Keratinocyte (primary cell): ENCODE measurements around the gene AUH. TPM values are rescaled to one million over a fixed set of nuclear protein-coding genes. Genes with fewer than 3 reads are reported as not detected.

Experiments
- DNase-seq: peaks from one replicate; pipeline ENCODE4 v3.0.0-alpha.2; 2011; ENCODE audit warnings: low read depth, missing footprints, low spot score
- FAIRE-seq: peaks from 2 replicates; lab custom pipeline; 2011; peaks lifted over from hg19 to GRCh38; lab: Jason Lieb, UNC
- H2AFZ ChIP-seq: 2 replicates; pipeline ENCODE4 v1.6.0; 2012; ENCODE audit warnings: low read length, control low read depth, inconsistent platforms; ENCODE audit not compliant: control insufficient read depth
- H3K27ac ChIP-seq: 2 replicates; pipeline ENCODE4 v1.5.1; 2011; ENCODE audit warnings: low read length; ENCODE audit not compliant: control insufficient read depth, insufficient read depth
- H3K27me3 ChIP-seq: 3 replicates; pipeline ENCODE4 v1.6.0; 2011; ENCODE audit warnings: low read length; ENCODE audit not compliant: control insufficient read depth, insufficient read depth; ENCODE audit errors: extremely low read depth
- H3K36me3 ChIP-seq, 2 experiments: 2 replicates in 1 of 2; 3 replicates in 1 of 2; pipeline ENCODE4 v1.5.1; 2011; ENCODE audit warnings: low read length in 2 of 2, mild to moderate bottlenecking in 1 of 2; ENCODE audit not compliant: control insufficient read depth in 2 of 2, insufficient read depth in 2 of 2; ENCODE audit errors: extremely low read depth in 1 of 2
- H3K4me1 ChIP-seq: 3 replicates; pipeline ENCODE4 v1.5.1; 2011; ENCODE audit warnings: low read length; ENCODE audit not compliant: control insufficient read depth, insufficient read depth; ENCODE audit errors: extremely low read depth
- H3K4me2 ChIP-seq: 3 replicates; pipeline ENCODE4 v1.6.0; 2011; ENCODE audit warnings: low read depth, low read length; ENCODE audit not compliant: control insufficient read depth, insufficient read depth; ENCODE audit errors: extremely low read depth
- H3K4me3 ChIP-seq, 3 experiments: fragments of 200-600 bp in 1 of 3; sonication (generic) in 1 of 3; 2 replicates in 2 of 3; 3 replicates in 1 of 3; pipeline ENCODE4 v1.5.1; 2011 to 2016; ENCODE audit warnings: low read length in 3 of 3, mild to moderate bottlenecking in 3 of 3, control low read depth in 2 of 3, inconsistent platforms in 1 of 3, low read depth in 1 of 3, mixed read lengths in 1 of 3, mixed run types in 1 of 3, moderate library complexity in 1 of 3; ENCODE audit not compliant: control insufficient read depth in 2 of 3, insufficient read depth in 2 of 3; ENCODE audit errors: extremely low read depth in 1 of 3
- H3K79me2 ChIP-seq: 2 replicates; pipeline ENCODE4 v1.6.0; 2012; ENCODE audit warnings: low read length; ENCODE audit not compliant: control insufficient read depth, insufficient read depth
- H3K9ac ChIP-seq: 3 replicates; pipeline ENCODE4 v1.6.0; 2011; ENCODE audit warnings: low read length; ENCODE audit not compliant: control insufficient read depth, insufficient read depth; ENCODE audit errors: extremely low read depth
- H3K9me1 ChIP-seq: 3 replicates; pipeline ENCODE4 v1.6.0; 2011; ENCODE audit warnings: low read length; ENCODE audit not compliant: control insufficient read depth, insufficient read depth; ENCODE audit errors: extremely low read depth
- H3K9me3 ChIP-seq: 2 replicates; pipeline ENCODE4 v1.5.1; 2012; ENCODE audit warnings: low read depth, low read length; ENCODE audit not compliant: control insufficient read depth
- H4K20me1 ChIP-seq: 3 replicates; pipeline ENCODE4 v1.6.0; 2011; ENCODE audit warnings: low read length; ENCODE audit not compliant: control insufficient read depth, insufficient read depth; ENCODE audit errors: extremely low read depth
- EZH2 ChIP-seq: IDR thresholded peaks from one replicate; pipeline ENCODE4 v1.6.1; 2012; ENCODE audit warnings: inconsistent platforms, mild to moderate bottlenecking, low read length, moderate library complexity
- dilution Hi-C: fragments of 300-500 bp; cut with MboI; formaldehyde crosslinking; loops from one replicate; pipeline ENCODE4 v1.7.0; 2020; ENCODE audit warnings: low sequenced_read_pairs; ENCODE audit not compliant: extremely low pct_ligation_motif_present
- polyA plus RNA-seq, 5 experiments: library from polyadenylated mRNA; depleted of rRNA in 3 of 5; stranded (reverse) in 3 of 5; stranded (forward) in 1 of 5; unstranded in 1 of 5; fragments of >200 nt; gene quantifications; 1 replicate in 1 of 5; 2 replicates in 3 of 5; 3 replicates in 1 of 5; pipeline versions ENCODE4 v1.2.1 to v1.2.3, GENCODE V29; 2011 to 2012; ENCODE audit warnings: missing spikeins in 2 of 5, low read depth in 1 of 5, low replicate concordance in 1 of 5
- TF ChIP-seq, protein P1 (sequence below), 3 experiments: IDR thresholded peaks in 1 of 3; conservative IDR thresholded peaks in 1 of 3; optimal IDR thresholded peaks in 1 of 3; 2 replicates in 2 of 3; 3 replicates in 1 of 3; pipeline versions ENCODE3 to v1.5.1; 2011; ENCODE audit warnings: low read length in 3 of 3, mild to moderate bottlenecking in 3 of 3, moderate library complexity in 2 of 3, control low read depth in 1 of 3, inconsistent platforms in 1 of 3; ENCODE audit not compliant: insufficient read depth in 2 of 3; ENCODE audit errors: extremely low read depth in 1 of 3

Gene AUH
- polyA plus RNA-seq, 1 donor (not counting 4 experiments of a cell fraction or from before 2014, with no cell fraction given): 5.5 TPM

DNA sequence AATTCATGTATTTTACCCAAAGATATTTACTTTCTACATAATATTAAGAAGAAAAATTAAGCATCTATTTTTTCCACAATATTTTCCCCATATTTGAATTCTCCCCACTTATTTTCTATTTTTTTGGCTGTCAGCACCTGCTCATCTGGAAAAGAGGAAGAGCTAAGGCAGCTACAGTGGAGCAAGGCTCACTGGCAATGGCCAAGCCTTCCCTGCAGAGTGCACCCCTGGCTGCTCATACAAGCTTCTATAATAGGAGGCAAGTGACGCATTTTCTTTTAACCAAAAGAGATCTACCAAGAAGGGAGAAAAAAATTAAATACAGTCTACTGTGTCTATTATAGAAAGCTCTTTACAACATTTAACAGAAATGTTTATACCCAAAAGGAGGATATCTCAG is 72.5 kb downstream of the AUH start:
- no peak for TF ChIP-seq EZH2
- TF ChIP-seq, protein P1, sequence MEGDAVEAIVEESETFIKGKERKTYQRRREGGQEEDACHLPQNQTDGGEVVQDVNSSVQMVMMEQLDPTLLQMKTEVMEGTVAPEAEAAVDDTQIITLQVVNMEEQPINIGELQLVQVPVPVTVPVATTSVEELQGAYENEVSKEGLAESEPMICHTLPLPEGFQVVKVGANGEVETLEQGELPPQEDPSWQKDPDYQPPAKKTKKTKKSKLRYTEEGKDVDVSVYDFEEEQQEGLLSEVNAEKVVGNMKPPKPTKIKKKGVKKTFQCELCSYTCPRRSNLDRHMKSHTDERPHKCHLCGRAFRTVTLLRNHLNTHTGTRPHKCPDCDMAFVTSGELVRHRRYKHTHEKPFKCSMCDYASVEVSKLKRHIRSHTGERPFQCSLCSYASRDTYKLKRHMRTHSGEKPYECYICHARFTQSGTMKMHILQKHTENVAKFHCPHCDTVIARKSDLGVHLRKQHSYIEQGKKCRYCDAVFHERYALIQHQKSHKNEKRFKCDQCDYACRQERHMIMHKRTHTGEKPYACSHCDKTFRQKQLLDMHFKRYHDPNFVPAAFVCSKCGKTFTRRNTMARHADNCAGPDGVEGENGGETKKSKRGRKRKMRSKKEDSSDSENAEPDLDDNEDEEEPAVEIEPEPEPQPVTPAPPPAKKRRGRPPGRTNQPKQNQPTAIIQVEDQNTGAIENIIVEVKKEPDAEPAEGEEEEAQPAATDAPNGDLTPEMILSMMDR (optimal IDR thresholded peaks at IDR 0.05 in 1 of 3, IDR thresholded peaks at IDR 0.05 in 1 of 3, conservative IDR thresholded peaks at IDR 0.05 in 1 of 3; ENCODE audit: extremely low read depth in 1 of 3, insufficient read depth in 2 of 3, low read length in 3 of 3): no peak
- H3K27ac ChIP-seq: no peak overlapping the region
- no peaks in the 10 kb centered on the region for H3K79me2 ChIP-seq
- H3K27me3 ChIP-seq: no peaks in the 10 kb centered on the region
- no peaks in the 10 kb centered on the region for H3K9me3 ChIP-seq
- dilution Hi-C loops: no loop called here
- H4K20me1 ChIP-seq: no peaks in the 10 kb centered on the region
- H2AFZ ChIP-seq: no peak overlapping the region
- no peak for DNase-seq
- H3K4me1 ChIP-seq: no peaks in the 10 kb centered on the region
- no peak overlapping the region for H3K4me3 ChIP-seq
- no peaks in the 10 kb centered on the region for H3K36me3 ChIP-seq
- no peak for FAIRE-seq
- H3K9me1 ChIP-seq: no peaks in the 10 kb centered on the region
- H3K9ac ChIP-seq: no peak overlapping the region
- H3K4me2 ChIP-seq: no peak overlapping the region

DNA sequence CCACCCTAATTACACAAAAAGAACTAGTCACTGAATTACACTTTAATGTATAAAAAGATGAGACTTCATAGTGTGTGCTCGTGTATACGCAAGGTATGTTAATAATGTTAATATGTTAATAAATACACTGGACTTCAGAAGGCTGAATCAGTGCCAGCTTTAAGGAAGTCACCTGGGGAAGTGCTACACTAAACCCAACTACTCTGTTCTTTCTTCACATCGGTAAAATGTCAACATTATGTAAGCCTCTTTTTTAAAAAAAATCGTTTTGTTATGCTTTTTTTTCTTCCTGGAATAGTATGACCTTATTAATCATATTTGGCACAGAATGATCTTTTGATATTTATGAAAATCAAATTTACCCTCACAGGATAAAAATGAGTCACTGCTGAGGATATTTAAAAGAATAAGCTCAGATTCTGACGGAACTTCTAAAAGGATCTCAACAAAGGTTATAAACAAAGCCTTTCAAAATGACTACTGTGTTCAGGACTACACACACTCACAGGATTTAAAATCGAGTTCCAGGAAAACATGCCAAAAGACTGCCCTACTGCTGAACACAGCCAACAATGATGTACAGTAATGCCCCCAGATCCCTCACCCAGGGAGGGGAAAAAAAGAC is 75.9 kb downstream of the AUH start:
- H2AFZ ChIP-seq: no peak overlapping the region
- no peaks in the 10 kb centered on the region for H4K20me1 ChIP-seq
- no peak overlapping the region for H3K27ac ChIP-seq

More for the DNA sequence above, 75.9 kb downstream of the AUH start:
- no peaks in the 10 kb centered on the region for H3K4me1 ChIP-seq
- H3K27me3 ChIP-seq: no peaks in the 10 kb centered on the region
- H3K4me2 ChIP-seq: no peak overlapping the region
- no peaks in the 10 kb centered on the region for H3K79me2 ChIP-seq
- H3K9me1 ChIP-seq: no peaks in the 10 kb centered on the region
- H3K9me3 ChIP-seq: no peaks in the 10 kb centered on the region
- no peak overlapping the region for H3K9ac ChIP-seq
- TF ChIP-seq EZH2: no peak
- TF ChIP-seq, protein P1 (optimal IDR thresholded peaks at IDR 0.05 in 1 of 3, IDR thresholded peaks at IDR 0.05 in 1 of 3, conservative IDR thresholded peaks at IDR 0.05 in 1 of 3; ENCODE audit: extremely low read depth in 1 of 3, insufficient read depth in 2 of 3, low read length in 3 of 3): no peak
- DNase-seq (no peak), FAIRE-seq (no peak)
- H3K36me3 ChIP-seq: no peaks in the 10 kb centered on the region
- H3K4me3 ChIP-seq: no peak overlapping the region
- dilution Hi-C loops: no loop called here
